CD1c-positive myeloid dendritic cell (primary cell): Measurements from ENCODE around the gene INTS13.
A peak's percentile ranks its signal among the peaks of the same experiment; 100 is the strongest.
"Not testable (repeated sequence)": the region's sequence is repeated elsewhere in the genome, so short reads cannot be mapped to it uniquely, and the experiment has no call there.

ENCODE experiments used
- DNase-seq: peaks from one replicate; pipeline ENCODE4 v3.0.0-alpha.2; 2016; ENCODE audit errors: extremely low spot score

INTS13 gene

GRCh38 chr12:26937863-26938700, at the start of gene INTS13, which contains the start of gene FGFR1OP2:
INTS13 (minus strand) TSS chr12:26937981; CDS start chr12:26936803, 1,178 bp downstream.
FGFR1OP2 (plus strand) TSS chr12:26938470; CDS start chr12:26954159, 15,689 bp downstream.
- DNase-seq: peak; percentile 99

DNA sequence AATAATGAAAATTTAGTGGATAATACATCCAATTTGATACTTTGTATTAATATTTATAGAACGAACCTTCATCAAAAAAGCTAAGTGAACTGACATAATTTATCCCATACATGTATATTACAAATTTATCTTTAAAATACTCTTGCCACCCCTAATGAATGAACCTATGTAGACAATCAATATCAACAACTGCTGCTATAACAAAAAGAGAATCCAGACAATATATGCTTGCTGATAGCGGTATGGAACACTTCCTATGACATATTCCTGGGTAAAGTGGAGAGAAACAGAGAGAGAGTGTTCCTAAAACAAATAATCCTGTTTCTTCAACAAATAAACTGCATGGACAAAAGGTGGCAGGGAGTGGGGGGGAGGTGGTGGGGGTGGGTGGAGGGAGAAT, 45.1 kb upstream of the INTS13 start:
- no peak for DNase-seq

- no peak for DNase-seq
Observed at GRCh38 chr12:26979733-26980132, 42.0 kb upstream of the INTS13 start.

DNA sequence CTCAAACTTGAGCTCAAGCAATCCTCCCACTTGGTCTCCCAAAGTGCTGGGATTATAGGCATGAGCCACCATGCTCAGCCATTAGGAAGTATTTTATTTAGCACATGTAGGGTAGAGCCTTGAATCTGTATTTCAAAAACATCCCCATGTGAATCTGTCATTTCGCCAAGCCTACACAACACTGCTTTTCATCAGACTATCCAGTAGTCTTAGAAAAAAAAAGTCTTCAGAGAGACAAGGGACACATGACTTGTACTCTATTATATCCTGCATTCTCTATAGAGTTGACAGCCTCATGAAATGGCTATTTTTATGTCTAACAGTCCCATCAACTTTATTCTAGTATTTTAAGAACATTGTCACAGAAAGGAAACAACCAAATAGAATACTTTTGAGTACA, 41.0 kb upstream of the INTS13 start:
- no peak for DNase-seq

DNA sequence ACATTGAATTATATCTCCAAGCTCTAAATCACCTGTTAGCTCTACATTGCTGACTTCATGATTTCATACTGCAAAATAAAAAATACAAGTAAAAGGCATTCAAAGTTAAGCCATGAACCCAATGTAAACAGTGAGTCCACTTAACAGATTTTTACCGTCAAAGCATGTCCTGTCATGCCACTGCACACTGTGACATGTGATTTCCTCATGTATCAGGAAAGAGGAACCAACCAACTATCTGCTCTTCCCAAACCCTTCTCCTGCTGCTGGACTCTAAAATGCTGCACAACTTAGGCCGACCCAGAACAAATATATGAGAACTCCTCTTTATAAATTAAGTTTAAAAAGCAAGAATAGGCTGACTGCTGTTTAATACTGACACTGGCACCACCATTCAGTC, 38.9 kb upstream of the INTS13 start:
- peak; percentile 33 for DNase-seq

DNA sequence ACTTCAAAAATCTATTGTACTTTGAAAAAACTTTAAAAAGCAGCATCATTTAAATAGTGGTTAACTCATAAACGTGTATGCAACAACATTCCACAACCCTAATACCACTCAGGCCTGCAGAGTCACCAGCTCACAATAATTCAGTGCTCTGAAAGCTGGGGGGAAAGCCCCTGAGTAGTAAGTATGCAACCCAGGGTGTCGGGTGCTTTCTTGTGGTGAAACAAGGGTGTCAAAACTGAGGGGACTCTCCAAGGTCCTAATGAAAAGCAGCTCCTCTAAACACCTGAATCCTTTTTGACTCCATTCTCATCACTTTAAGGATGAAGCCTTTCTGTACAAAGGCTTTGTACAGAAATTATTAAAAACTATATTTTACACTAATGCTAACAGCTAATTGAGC, 34.2 kb upstream of the INTS13 start:
- DNase-seq: peak; percentile 8

DNA sequence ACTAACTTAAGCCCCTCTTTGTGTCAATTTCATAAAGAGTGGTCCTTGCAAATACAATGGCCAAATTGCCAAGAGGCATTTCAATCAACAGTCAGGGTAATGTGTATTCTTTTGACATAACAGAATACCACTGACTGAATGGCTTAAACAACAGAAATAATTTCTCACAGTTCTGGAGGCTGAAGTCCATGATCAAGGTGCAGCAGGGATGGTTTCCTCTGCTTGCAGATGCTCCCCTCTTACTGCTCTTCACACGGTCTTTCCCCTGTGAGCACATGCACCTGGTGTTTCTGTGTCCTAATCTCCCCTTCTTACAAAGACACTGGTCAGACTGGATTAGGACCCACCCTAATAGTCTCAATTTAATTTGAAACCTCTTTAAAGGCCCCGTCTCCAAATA, 32.4 kb upstream of the INTS13 start:
- DNase-seq: no peak

- no peak for DNase-seq
Observed at GRCh38 chr12:26966842-26967241, 29.1 kb upstream of the INTS13 start.

DNA sequence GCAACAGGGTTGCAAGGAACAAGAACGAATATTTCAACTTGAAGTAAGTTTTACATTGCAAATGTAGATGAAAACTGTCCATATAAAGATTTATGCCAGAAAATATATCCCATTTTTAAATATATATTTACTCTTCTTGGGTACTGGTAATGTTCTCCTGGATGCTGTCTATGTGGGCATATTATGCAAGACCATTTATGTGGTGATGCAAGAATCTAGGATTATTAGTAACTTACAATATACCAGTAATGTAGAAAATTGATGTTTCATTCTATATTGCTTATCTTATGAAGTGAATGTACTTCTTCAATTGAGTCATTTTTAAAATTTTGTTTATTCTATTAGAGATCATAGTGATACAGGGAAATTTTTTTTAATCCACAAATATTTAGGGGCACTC, 25.6 kb upstream of the INTS13 start:
- DNase-seq: no peak

- DNase-seq: no peak
Observed at GRCh38 chr12:26961803-26962202, 24.0 kb upstream of the INTS13 start.

DNA sequence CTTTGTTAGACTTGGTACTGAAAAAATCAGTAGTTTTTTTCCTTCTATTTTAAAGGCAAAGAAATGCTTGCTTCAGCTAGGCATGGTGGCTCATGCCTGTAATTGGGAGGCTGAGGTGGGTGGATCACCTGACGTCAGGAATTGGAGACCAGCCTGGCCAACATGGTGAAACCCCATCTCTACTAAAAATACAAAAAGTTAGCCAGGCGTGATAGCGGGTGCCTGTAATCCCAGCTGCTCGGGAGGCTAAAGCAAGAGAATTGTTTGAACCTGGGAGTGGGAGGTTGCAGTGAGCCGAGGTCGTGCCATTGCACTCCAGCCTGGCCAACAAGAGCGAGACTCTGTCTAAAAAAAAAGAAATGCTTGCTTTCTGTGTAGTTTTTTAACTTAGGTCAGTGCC, 23.6 kb upstream of the INTS13 start:
- not testable (repeated sequence) for DNase-seq

DNA sequence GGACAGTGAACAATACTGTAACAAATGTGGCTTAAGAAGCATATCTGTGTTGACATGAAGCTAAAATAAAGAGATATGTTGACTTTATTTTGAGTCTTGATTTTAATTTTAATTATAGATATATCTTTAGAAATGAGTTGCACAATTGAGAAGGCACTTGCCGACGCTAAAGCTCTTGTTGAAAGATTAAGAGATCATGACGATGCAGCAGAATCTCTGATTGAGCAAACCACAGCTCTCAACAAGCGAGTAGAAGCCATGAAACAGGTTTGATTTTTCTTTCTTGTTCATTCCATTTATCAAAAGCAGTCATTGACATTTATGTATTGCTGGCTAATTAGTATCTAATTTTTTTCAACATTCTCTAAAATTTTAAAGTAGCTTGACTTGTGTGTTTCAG, 16.2 kb upstream of the INTS13 start:
- DNase-seq: peak; percentile 25

- DNase-seq: peak; percentile 85
Observed at GRCh38 chr12:26953447-26953846, 15.7 kb upstream of the INTS13 start.

DNA sequence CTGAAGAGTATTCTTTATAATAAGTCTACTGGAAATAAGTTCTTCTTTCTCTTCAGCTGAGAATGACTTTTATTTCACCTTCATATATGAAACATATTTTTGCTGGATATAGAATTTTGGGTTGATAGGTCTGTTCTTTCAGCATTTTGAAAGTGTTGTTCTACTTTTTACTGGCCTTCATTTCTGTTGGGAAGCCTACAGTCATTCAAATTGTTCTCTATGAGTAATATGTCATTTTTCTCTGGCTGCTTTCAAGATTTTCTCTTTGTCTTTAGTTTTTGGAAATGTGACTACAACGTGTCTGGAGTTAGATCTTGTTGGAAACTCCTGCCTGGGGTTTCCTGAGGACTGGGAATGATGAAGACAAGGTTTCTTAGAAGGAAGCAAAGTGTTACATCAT, 10.5 kb upstream of the INTS13 start:
- DNase-seq: no peak

GRCh38 chr12:26941215-26941594, 3.4 kb upstream of the INTS13 start:
- peak; percentile 14 for DNase-seq

GRCh38 chr12:26940516-26941214, 2.9 kb upstream of the INTS13 start:
- peak; percentile 37 for DNase-seq

- DNase-seq: no peak
Observed at GRCh38 chr12:26939953-26940352, 2.2 kb upstream of the INTS13 start.

GRCh38 chr12:26939192-26939832, 1.5 kb upstream of the INTS13 start:
- peak; percentile 34 for DNase-seq

GRCh38 chr12:26938701-26939062, 901 bp upstream of the INTS13 start:
- peak; percentile 48 for DNase-seq

DNA sequence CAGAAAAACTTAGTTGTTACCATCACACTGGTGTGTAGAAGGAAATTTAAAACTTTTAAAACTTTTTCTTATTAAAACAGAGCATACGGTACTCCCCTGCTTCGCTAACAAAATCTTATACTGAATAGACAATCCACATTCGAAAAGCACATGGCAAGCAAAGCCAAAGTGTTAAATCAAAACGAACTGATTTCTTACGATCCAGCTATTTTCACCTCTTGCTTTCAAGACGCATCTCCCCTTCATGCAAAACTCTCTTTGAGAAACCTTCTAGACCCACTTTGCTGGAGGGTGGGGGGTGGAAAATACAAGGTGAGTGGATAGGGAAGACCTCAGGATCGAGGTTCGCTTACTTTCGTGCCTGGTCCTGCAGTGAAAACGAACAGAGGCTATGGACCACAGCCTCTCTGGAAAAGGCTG, 328 bp downstream of the INTS13 start:
- DNase-seq: no peak

GRCh38 chr12:26936559-26937442, 980 bp downstream of the INTS13 start:
- peak; percentile 46 for DNase-seq
